Measurements from ENCODE around the gene CLEC17A. TPM values are rescaled to one million over a fixed set of nuclear protein-coding genes. Genes with fewer than 3 reads are reported as not detected.

CLEC17A gene
- total and polyA plus RNA-seq, 2 of the 8 experiments (the other 6 are each of a cell fraction or from before 2014, with no cell fraction given), result not detected

GRCh38 chr19:14555918-14556661 lies 26.8 kb upstream of the CLEC17A start:
- H3K4me2 ChIP-seq (ENCODE audit: insufficient read depth in 1 of 2, low read depth in 2 of 2, low read length in 2 of 2), result no peak overlapping the region
- peaks cover 7 to 18% of the 10 kb centered on the region in 2 experiments for H4K20me1 ChIP-seq (replicated peaks in 1 of 2; ENCODE audit: control insufficient read depth in 1 of 2, insufficient read depth in 2 of 2, low read length in 2 of 2)
- no peak overlapping the region for H2AFZ ChIP-seq (ENCODE audit: low read length)
- H3K79me1 ChIP-seq (ENCODE audit: low read depth, low read length), result peaks cover 12% of the 10 kb centered on the region
- H2BK120ac ChIP-seq (replicated peaks; ENCODE audit: low read depth, low read length), result no peak overlapping the region
- no peaks in the 10 kb centered on the region for H3K36me3 ChIP-seq (ENCODE audit: control insufficient read depth in 2 of 4, insufficient read depth in 4 of 4, low read length in 3 of 4)
- H2BK12ac ChIP-seq (ENCODE audit: low read depth, low read length), result no peak overlapping the region
- H3K56ac ChIP-seq (replicated peaks; ENCODE audit: insufficient read length, low read depth, low read length), result no peak overlapping the region
- peaks cover 0 to 24% (median 17%) of the 10 kb centered on the region in 4 experiments; a peak in 6 of 7 replicates for H3K4me1 ChIP-seq (replicated peaks in 1 of 4; ENCODE audit: control insufficient read depth in 3 of 4, insufficient read depth in 4 of 4, low read length in 3 of 4)
- no peak for FAIRE-seq
- H3K23ac ChIP-seq (ENCODE audit: insufficient read length), result no peak overlapping the region
- ChIA-PET POLR2A (ENCODE audit: partially characterized antibody) (interaction anchor here (0.9 to 1.8 kb wide), 4 partner anchors 8 to 39 kb away, joined by 3 to 8 read pairs (median 4); no protein-coding TSS in a partner anchor), CTCF (ENCODE audit: partially characterized antibody) (interaction anchor here (0.6 to 6.3 kb wide), 19 partner anchors 8 to 131 kb away, joined by 3 to 47 read pairs (median 4); partner anchors contain the start of genes DNAJB1, GIPC1 and NDUFB7)
- peak overlapping the region; percentile 41; the same call in 1 of the 2 replicates for H4K8ac ChIP-seq (ENCODE audit: extremely low read depth, insufficient read depth, low read length)
- H3K4ac ChIP-seq (replicated peaks; ENCODE audit: insufficient read length, low read depth, low read length), result no peak overlapping the region
- no peak overlapping the region for H3K27ac ChIP-seq (ENCODE audit: low read depth, low read length)
- WGBS, 2 experiments (ENCODE audit: extremely low coverage in 1 of 2, insufficient coverage in 1 of 2, insufficient read length in 1 of 2, insufficient replicate concordance in 2 of 2, low coverage in 1 of 2, low lambda C conversion rate in 2 of 2, missing lambda C conversion rate in 1 of 2), result 90% methylated on average over 12 of the region's 12 CpGs; no CpG with 5 or more reads in 1 of the 2 experiments
- no peak overlapping the region for H4K91ac ChIP-seq (replicated peaks; ENCODE audit: insufficient read length, low read length)
- no peak overlapping the region; the same call in 1 of the 2 replicates for H2AK5ac ChIP-seq (ENCODE audit: low read depth, low read length)
- no peak overlapping the region for H3K9ac ChIP-seq (replicated peaks in 1 of 4; ENCODE audit: extremely low read depth in 1 of 4, low read depth in 3 of 4, low read length in 3 of 4)
- no peak overlapping the region for H2BK20ac ChIP-seq (ENCODE audit: low read length)
- no peaks in the 10 kb centered on the region for H3K23me2 ChIP-seq (ENCODE audit: low read depth, low read length)
- no peaks in the 10 kb centered on the region for H3K27me3 ChIP-seq (replicated peaks in 1 of 4; ENCODE audit: control insufficient read depth in 3 of 4, extremely low read depth in 1 of 4, insufficient read depth in 3 of 4, low read length in 3 of 4)
- H3K14ac ChIP-seq (ENCODE audit: insufficient read length), result no peak overlapping the region
- H3K4me3 ChIP-seq (ENCODE audit: extremely low read depth in 1 of 4, insufficient read depth in 2 of 4, low read depth in 3 of 4, low read length in 4 of 4), result no peak overlapping the region
- no peak overlapping the region for H2BK5ac ChIP-seq (ENCODE audit: low read depth, low read length)
- no peak overlapping the region for H3K18ac ChIP-seq (ENCODE audit: extremely low read depth, low read length)
- no peak overlapping the region for H2BK15ac ChIP-seq (ENCODE audit: low read length)
- no peaks in the 10 kb centered on the region for H3K9me3 ChIP-seq (ENCODE audit: insufficient read depth in 2 of 2, low read depth in 1 of 2, low read length in 1 of 2)
- 0 out of 2 replicates have a peak, but pooled peaks have one; percentile 24 for TF ChIP-seq KDM1A (IDR thresholded peaks at IDR 0.05; ENCODE audit: borderline replicate concordance, low read length)
- TF ChIP-seq TEAD4 (IDR thresholded peaks at IDR 0.05; ENCODE audit: low read depth, low read length), result no peak
- TF ChIP-seq NRF1 (IDR thresholded peaks at IDR 0.05; ENCODE audit: low read depth, low read length), result no peak
- TF ChIP-seq SAP30 (IDR thresholded peaks at IDR 0.05; ENCODE audit: insufficient read depth, insufficient replicate concordance, low read length), result no peak
- no peak for TF ChIP-seq SP1 (IDR thresholded peaks at IDR 0.05; ENCODE audit: low read depth, low read length)
- no peak for TF ChIP-seq RAD21 (IDR thresholded peaks at IDR 0.05 in 1 of 2, conservative IDR thresholded peaks at IDR 0.05 in 1 of 2; ENCODE audit: low read depth in 2 of 2, low read length in 2 of 2)
- TF ChIP-seq GABPA (IDR thresholded peaks at IDR 0.05; ENCODE audit: borderline replicate concordance, insufficient read depth, low read length), result no peak
- TF ChIP-seq YY1 (IDR thresholded peaks at IDR 0.05; ENCODE audit: low read depth, low read length), result no peak
- no peak for DNase-seq (ENCODE audit: low read depth in 1 of 2, low spot score in 2 of 2)
- no peak overlapping the region for H4K5ac ChIP-seq (ENCODE audit: insufficient read length, low read depth, low read length)
- H3K79me2 ChIP-seq (ENCODE audit: control insufficient read depth in 1 of 2, insufficient read depth in 2 of 2, low read length in 2 of 2), result peaks cover 0 to 30% of the 10 kb centered on the region in 2 experiments; a peak in 1 of 4 replicates
